Measurements from ENCODE around the gene COL23A1. TPM values are rescaled to one million over a fixed set of nuclear protein-coding genes. Genes with fewer than 3 reads are reported as not detected.
A peak's percentile ranks its signal among the peaks of the same experiment; 100 is the strongest.

The COL23A1 gene
- total and polyA plus RNA-seq, 3 experiments from 2014 or later: 0.20 to 0.28 TPM; not detected in 1

GRCh38 chr5:178602752-178603151 is 12.6 kb upstream of the COL23A1 start:
- Histone ChIP-seq H3K36me3 (ENCODE audit: insufficient read depth, low read length) (peaks cover 28% of the 10 kb centered on the region), H3K9me3 (ENCODE audit: low read length) (no peaks in the 10 kb centered on the region), H3K27ac (ENCODE audit: low read depth, low read length) (no peak overlapping the region), H3K4me1 (ENCODE audit: insufficient read depth, low read length) (no peaks in the 10 kb centered on the region), H3K27me3 (ENCODE audit: insufficient read depth, low read length, poor library complexity, severe bottlenecking) (no peaks in the 10 kb centered on the region), H3K4me3 (ENCODE audit: low read length) (no peak overlapping the region)
- Mint-ChIP-seq H3K4me3 (no peak overlapping the region), H3K27ac (no peak overlapping the region), H3K27me3 (no peaks in the 10 kb centered on the region), H3K4me1 (peaks cover 3 to 6% (median 3%) of the 10 kb centered on the region in 3 donors), H3K36me3 (peaks cover 4 to 65% (median 14%) of the 10 kb centered on the region in 3 donors), H3K9me3 (peaks cover 0 to 2% (median 0%) of the 10 kb centered on the region in 5 donors)
- DNase-seq: no peak
- ChIA-PET CTCF (no interaction called here), POLR2A (no interaction called here)

DNA sequence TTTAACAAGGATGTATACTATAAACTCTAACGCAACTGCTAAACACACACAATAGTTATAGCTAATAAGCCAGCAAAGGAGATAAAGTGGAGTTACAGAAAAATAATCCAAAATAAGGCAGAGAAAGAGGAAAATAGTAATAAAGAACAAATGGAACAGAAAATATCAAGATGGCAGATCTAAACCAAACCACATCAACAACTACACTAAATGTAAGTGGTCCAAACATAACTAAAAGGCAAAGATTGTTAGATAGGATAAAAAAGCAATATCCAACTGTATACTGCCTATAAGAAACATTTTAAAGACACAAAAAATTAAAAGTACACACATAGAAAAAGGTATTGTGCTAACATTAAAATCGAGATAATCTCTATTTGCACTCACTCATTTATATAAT is 5.6 kb upstream of the COL23A1 start:
- Mint-ChIP-seq H3K27me3 (peaks cover 6 to 12% of the 10 kb centered on the region in 2 donors), H3K27ac (no peak overlapping the region), H3K4me3 (no peak overlapping the region), H3K4me1 (peaks cover 2 to 9% (median 6%) of the 10 kb centered on the region in 3 donors), H3K9me3 (peaks cover 12 to 28% (median 19%) of the 10 kb centered on the region in 5 donors), H3K36me3 (peaks cover 8 to 24% (median 11%) of the 10 kb centered on the region in 3 donors)
- Histone ChIP-seq H3K36me3 (ENCODE audit: insufficient read depth, low read length) (no peaks in the 10 kb centered on the region), H3K27me3 (ENCODE audit: insufficient read depth, low read length, poor library complexity, severe bottlenecking) (peaks cover 4% of the 10 kb centered on the region), H3K27ac (ENCODE audit: low read depth, low read length) (no peak overlapping the region), H3K9me3 (ENCODE audit: low read length) (peaks cover 12% of the 10 kb centered on the region), H3K4me3 (ENCODE audit: low read length) (no peak overlapping the region), H3K4me1 (ENCODE audit: insufficient read depth, low read length) (peaks cover 1% of the 10 kb centered on the region)
- no peak for DNase-seq
- POLR2A ChIA-PET: no interaction called here
- CTCF ChIA-PET: no interaction called here

GRCh38 chr5:178595150-178595549 is 5.0 kb upstream of the COL23A1 start:
- peaks cover 12 to 28% (median 19%) of the 10 kb centered on the region in 5 donors for H3K9me3 Mint-ChIP-seq
- no peak overlapping the region for H3K4me3 ChIP-seq (ENCODE audit: low read length)
- no peaks in the 10 kb centered on the region for H3K36me3 ChIP-seq (ENCODE audit: insufficient read depth, low read length)
- CTCF ChIA-PET: no interaction called here
- POLR2A ChIA-PET: no interaction called here
- peaks cover 12% of the 10 kb centered on the region for H3K9me3 ChIP-seq (ENCODE audit: low read length)
- H3K27me3 ChIP-seq (ENCODE audit: insufficient read depth, low read length, poor library complexity, severe bottlenecking): peaks cover 4% of the 10 kb centered on the region
- no peak overlapping the region for H3K27ac ChIP-seq (ENCODE audit: low read depth, low read length)
- H3K27me3 Mint-ChIP-seq: peaks cover 9 to 15% of the 10 kb centered on the region in 2 donors
- peaks cover 5% of the 10 kb centered on the region for H3K4me1 ChIP-seq (ENCODE audit: insufficient read depth, low read length)
- H3K4me3 Mint-ChIP-seq: no peak overlapping the region
- peaks cover 5 to 13% (median 9%) of the 10 kb centered on the region in 3 donors for H3K4me1 Mint-ChIP-seq
- peak overlapping the region in 1 of 8 donors; percentile 25 for H3K27ac Mint-ChIP-seq
- DNase-seq: no peak
- peaks cover 7 to 24% (median 8%) of the 10 kb centered on the region in 3 donors for H3K36me3 Mint-ChIP-seq

- H3K36me3 Mint-ChIP-seq: peaks cover 5 to 24% (median 5%) of the 10 kb centered on the region in 3 donors
- peaks cover 12% of the 10 kb centered on the region for H3K9me3 ChIP-seq (ENCODE audit: low read length)
- peaks cover 31 to 49% of the 10 kb centered on the region in 2 donors for H3K27me3 Mint-ChIP-seq
- no peaks in the 10 kb centered on the region for H3K36me3 ChIP-seq (ENCODE audit: insufficient read depth, low read length)
- H3K27ac ChIP-seq (ENCODE audit: low read depth, low read length): no peak overlapping the region
- H3K4me1 ChIP-seq (ENCODE audit: insufficient read depth, low read length): peaks cover 5% of the 10 kb centered on the region
- H3K4me3 ChIP-seq (ENCODE audit: low read length): no peak overlapping the region
- H3K4me1 Mint-ChIP-seq: peaks cover 5 to 16% (median 13%) of the 10 kb centered on the region in 3 donors
- peaks cover 10 to 26% (median 19%) of the 10 kb centered on the region in 5 donors for H3K9me3 Mint-ChIP-seq
- peak overlapping the region; percentile 63 to 92 (median 78) for H3K4me3 Mint-ChIP-seq
- peaks cover 33% of the 10 kb centered on the region for H3K27me3 ChIP-seq (ENCODE audit: insufficient read depth, low read length, poor library complexity, severe bottlenecking)
- ChIA-PET POLR2A (no interaction called here), CTCF (interaction anchor here (1.1 kb wide), 1 partner anchor 339 kb away, joined by 3 read pairs; no protein-coding TSS in a partner anchor)
- H3K27ac Mint-ChIP-seq: peak overlapping the region in 1 of 8 donors; percentile 39
- DNase-seq: no peak
Measured at GRCh38 chr5:178590924-178591423, 781 bp upstream of the COL23A1 start.

DNA sequence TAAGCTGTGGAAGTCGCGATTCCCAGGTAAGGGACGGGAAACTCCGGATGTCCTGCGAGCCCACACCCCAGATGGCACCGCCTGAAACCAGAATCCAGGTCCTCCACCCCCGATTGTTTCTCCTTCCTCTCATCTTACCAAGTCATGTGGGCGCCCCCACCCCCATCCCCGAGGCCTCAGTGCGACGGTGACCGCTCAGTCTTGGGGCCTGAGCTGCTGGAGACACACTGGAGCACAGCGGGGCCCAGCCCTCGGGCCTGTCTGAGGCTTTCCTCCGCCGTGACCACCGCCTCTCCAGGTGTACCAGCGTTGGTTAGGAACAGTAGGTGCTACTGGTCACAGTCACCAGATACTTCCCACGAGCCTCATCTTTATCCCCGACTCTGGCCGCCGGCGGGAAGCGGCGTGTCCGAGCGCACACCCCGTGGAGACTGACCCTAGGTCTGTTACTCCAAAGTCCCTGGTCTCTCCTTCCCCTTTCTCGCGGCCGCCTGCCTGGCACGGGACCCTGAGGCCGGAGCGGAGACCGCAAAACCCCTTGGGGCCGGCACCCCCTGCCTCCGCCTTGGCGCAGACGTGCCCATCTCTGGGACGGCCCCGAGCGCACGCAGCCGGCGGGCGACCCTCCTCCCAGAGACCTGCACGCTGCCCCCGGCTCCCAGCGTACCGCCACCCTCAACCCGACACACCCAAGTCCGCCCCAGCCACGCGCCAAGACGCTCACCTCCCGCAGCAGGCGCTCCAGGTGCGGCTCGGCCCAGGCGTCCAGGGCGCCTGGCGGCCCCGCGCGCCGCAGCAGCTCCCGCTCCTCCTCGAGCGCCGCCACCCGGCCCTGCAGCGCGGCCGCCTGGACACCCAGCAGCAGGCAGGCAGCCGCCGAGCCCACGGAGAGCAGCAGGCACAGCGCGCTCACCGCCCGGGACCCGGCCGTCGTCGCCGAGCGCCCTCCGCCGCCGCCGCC is 733 bp downstream of the COL23A1 start:
- Histone ChIP-seq H3K4me1 (ENCODE audit: insufficient read depth, low read length) (peaks cover 5% of the 10 kb centered on the region), H3K27ac (ENCODE audit: low read depth, low read length) (no peak overlapping the region), H3K9me3 (ENCODE audit: low read length) (peaks cover 4% of the 10 kb centered on the region), H3K27me3 (ENCODE audit: insufficient read depth, low read length, poor library complexity, severe bottlenecking) (peaks cover 39% of the 10 kb centered on the region), H3K4me3 (ENCODE audit: low read length) (no peak overlapping the region), H3K36me3 (ENCODE audit: insufficient read depth, low read length) (no peaks in the 10 kb centered on the region)
- Mint-ChIP-seq H3K4me3 (peak overlapping the region in 6 of 7 donors; percentile 18 to 79 (median 58)), H3K4me1 (peaks cover 5 to 16% (median 13%) of the 10 kb centered on the region in 3 donors), H3K9me3 (peaks cover 2 to 12% (median 7%) of the 10 kb centered on the region in 5 donors), H3K27ac (no peak overlapping the region), H3K27me3 (peaks cover 36 to 57% of the 10 kb centered on the region in 2 donors), H3K36me3 (peaks cover 0 to 12% (median 2%) of the 10 kb centered on the region in 3 donors)
- DNase-seq: peak in 1 of 5 donors; percentile 5
- ChIA-PET CTCF (interaction anchor here (1.1 kb wide), 1 partner anchor 338 kb away, joined by 3 read pairs; no protein-coding TSS in a partner anchor), POLR2A (no interaction called here)

DNA sequence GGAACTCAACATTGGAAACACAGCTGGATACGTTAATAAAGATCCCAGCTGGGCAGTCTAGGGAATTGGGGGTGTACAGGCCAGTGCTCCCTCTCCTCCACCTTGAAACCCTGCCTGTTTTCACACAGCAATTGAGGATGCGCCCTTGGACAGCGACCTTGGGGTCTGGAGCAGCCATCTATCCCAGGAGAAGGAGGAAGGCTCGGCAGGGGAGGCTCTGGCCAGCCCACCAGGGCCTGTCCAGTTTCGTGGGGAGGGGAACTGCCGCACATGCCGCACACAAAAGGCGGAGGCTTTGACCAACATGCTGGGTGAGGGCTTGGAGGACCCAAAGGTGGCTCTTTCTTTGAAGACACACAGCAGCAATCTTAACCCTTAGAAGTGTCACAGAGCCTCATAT is 1.4 kb downstream of the COL23A1 start:
- Histone ChIP-seq H3K36me3 (ENCODE audit: insufficient read depth, low read length) (no peaks in the 10 kb centered on the region), H3K4me3 (ENCODE audit: low read length) (no peak overlapping the region), H3K27me3 (ENCODE audit: insufficient read depth, low read length, poor library complexity, severe bottlenecking) (peaks cover 39% of the 10 kb centered on the region), H3K9me3 (ENCODE audit: low read length) (no peaks in the 10 kb centered on the region), H3K27ac (ENCODE audit: low read depth, low read length) (no peak overlapping the region), H3K4me1 (ENCODE audit: insufficient read depth, low read length) (peaks cover 5% of the 10 kb centered on the region)
- no peak for DNase-seq
- H3K27me3 Mint-ChIP-seq: peaks cover 36 to 60% of the 10 kb centered on the region in 2 donors
- no peak overlapping the region for H3K27ac Mint-ChIP-seq
- CTCF ChIA-PET: no interaction called here
- peaks cover 0 to 6% (median 2%) of the 10 kb centered on the region in 5 donors for H3K9me3 Mint-ChIP-seq
- peaks cover 5 to 16% (median 13%) of the 10 kb centered on the region in 3 donors for H3K4me1 Mint-ChIP-seq
- peaks cover 0 to 5% (median 0%) of the 10 kb centered on the region in 3 donors for H3K36me3 Mint-ChIP-seq
- H3K4me3 Mint-ChIP-seq: peak overlapping the region; percentile 18 to 79 (median 63)
- POLR2A ChIA-PET: no interaction called here

GRCh38 chr5:178587763-178588611 is 2.2 kb downstream of the COL23A1 start:
- H3K36me3 ChIP-seq (ENCODE audit: insufficient read depth, low read length): no peaks in the 10 kb centered on the region
- no peak overlapping the region for H3K27ac Mint-ChIP-seq
- peaks cover 39% of the 10 kb centered on the region for H3K27me3 ChIP-seq (ENCODE audit: insufficient read depth, low read length, poor library complexity, severe bottlenecking)
- H3K4me1 ChIP-seq (ENCODE audit: insufficient read depth, low read length): peaks cover 5% of the 10 kb centered on the region
- peaks cover 0 to under 1% (median 0%) of the 10 kb centered on the region in 3 donors for H3K36me3 Mint-ChIP-seq
- DNase-seq: no peak
- H3K4me3 Mint-ChIP-seq: peak overlapping the region; percentile 21 to 69 (median 47)
- no peak overlapping the region for H3K4me3 ChIP-seq (ENCODE audit: low read length)
- peaks cover 5 to 16% (median 13%) of the 10 kb centered on the region in 3 donors for H3K4me1 Mint-ChIP-seq
- peaks cover 0 to under 1% (median under 1%) of the 10 kb centered on the region in 5 donors for H3K9me3 Mint-ChIP-seq
- ChIA-PET POLR2A (no interaction called here), CTCF (no interaction called here)
- H3K27ac ChIP-seq (ENCODE audit: low read depth, low read length): no peak overlapping the region
- H3K27me3 Mint-ChIP-seq: peaks cover 39 to 64% of the 10 kb centered on the region in 2 donors
- H3K9me3 ChIP-seq (ENCODE audit: low read length): no peaks in the 10 kb centered on the region
